Measurements from ENCODE around the gene VWF.

The VWF gene

DNA sequence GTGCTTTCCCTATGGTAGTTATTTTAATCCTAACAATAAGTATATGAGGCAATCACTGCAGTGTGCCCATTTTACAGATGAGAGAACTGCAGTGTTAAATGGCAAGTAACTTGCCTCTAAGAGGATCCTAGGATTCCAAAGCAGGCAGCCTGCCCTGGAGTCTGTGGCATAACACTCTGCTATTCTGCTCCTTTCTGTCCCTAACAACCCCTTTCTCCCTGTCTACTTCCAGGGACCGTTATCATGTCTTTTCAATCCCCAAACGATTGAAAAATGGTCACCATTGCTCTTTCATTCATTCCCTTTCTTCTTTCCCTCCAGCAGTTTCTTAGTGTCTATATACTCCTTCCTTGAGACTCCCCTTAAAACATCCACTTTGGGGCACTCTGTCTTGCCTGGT, 178.1 kb downstream of the VWF start:
- no peak for DNase-seq

DNA sequence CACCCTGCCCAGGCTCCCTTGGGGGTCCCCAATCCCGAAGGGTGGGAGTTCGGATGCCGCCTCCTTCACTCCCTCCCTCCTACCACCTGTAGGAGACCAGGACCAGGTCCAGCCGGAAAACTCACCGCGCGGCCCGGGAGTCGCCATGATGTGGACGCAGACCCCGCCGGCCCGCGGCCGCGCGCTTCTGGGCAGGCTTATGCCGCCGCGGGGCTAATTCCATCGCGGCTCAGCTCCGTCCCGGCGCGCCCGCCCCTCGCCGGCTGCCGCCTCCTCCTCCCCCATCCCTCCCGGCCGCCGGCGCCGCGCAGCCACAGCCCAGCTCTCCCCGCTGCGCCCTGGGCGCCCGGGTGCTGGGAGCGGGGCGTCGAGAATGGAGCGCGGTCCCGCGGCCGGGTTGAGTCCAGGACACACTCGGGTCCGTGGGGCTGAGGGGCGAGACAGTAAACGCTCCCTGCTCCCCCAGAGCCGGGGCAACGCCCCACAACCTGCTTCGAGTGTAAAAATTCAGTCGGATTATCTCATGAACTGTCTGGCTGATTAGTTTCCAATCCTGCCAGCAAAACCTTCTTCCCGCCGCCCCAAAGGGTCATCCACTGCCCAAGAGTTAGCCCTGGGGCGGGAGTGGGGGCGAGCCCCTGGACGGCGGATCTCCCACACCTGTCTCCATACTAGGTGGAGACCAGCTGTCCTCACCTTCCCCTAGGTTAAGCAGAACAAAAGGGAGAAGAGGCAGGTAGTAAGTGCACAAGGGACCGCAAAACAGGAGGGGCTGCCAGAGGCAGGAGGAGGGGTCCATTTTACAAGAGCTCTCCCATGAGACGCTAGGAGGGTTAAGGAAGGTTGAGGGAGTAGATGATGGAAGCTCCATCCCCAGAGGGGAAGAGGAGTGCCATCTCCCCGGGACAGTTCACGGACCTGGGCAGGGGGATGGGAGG, 179.1 kb downstream of the VWF start, which contains the start of gene ANO2:
ANO2 (minus strand) TSS at position 189 of the 938 bp plus-strand sequence; CDS start at position 147, 42 bp downstream.
- DNase-seq, result no peak

DNA sequence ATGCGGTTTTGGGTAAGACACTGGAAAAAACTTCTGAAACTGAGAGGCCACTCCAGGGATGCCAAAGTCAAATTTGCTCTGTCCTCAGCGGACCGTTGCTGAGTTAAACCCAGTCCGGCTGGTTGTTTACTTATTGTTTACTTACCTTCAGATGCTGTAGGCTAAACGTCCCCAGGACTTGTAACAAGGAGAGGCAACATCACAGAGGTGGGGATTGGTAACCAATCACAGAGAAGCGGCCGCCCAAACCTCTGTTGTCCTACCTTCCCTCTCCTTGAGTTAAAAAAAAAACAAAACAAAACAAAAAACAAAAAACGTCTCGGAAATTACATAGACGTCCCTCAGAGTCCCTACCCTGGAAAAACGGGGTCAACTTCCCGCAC, 179.8 kb downstream of the VWF start:
- DNase-seq, result no peak

DNA sequence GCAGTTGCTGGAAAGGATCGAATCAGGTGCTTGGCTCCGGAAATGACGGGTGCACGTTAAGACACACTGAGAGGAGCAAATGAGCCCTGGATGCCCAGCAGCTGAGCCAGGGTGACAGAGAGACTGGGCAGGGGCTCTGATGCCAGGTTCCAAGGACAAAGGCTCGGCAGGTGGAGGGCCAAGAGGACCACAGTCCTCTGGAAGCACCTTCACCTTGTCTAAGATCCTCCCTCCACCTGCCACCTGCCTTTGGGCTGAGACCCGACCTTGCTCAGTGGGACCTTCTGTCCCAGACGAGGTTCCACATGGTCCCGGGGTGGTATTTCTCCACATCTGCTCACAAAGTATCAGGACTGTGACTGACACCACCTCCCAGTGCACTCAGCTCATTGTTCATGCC, 180.4 kb downstream of the VWF start:
- no peak for DNase-seq

DNA sequence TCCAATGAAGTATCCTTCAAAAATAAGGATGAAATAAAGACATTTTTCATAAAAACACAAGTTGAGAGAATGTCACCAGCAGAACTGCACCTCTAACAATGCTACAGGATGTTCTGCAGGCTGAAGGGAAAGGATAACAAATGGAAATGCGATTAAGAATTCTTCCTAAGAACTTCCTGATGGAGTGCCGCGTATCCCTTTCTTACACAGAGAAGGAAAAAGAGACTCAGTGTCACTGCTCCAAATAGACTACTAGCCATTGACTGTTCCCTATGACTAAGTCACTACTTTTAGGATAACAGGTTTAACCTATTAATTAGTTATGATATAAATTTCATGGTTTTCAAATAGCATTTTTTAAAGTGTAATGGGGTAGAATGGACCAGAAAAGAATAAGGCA, 182.6 kb downstream of the VWF start:
- no peak for DNase-seq

DNA sequence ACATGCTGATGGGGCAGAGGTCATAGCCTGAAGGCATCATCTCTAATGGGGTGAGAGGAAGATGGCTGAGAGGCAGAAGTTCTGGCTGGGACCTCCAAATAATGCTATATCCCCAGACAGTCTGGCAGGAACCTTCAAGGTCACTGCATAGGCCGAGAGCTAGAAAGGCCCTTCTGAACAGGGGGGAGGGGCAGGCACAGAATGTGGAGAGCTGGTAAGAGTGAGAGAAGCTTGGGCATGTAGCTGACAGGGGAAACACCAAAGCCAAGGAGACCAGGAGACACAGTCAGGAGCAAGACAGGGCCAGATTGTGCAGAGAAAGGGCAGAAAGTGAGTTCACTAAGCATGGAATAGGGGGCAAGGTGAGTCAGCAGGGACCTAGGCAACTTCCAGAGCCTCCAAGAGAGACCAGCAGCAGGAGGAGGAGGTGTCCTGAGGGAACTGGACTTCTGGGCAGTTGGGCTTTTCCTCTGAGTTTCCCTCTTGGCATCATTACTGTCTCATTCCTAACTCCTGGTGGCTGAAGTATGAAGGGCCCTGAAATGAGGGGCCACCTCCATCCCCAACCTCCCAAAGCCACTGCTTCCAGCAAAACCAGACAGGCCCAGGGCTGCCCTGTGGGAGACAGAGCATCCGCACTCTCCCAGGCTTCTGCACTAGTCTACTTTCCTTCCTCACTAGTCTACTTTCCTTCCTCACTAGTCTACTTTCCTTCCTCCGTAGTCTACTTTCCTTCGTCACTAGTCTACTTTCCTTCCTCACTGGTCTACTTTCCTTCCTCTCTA, 196.5 kb downstream of the VWF start:
- DNase-seq, result no peak

DNA sequence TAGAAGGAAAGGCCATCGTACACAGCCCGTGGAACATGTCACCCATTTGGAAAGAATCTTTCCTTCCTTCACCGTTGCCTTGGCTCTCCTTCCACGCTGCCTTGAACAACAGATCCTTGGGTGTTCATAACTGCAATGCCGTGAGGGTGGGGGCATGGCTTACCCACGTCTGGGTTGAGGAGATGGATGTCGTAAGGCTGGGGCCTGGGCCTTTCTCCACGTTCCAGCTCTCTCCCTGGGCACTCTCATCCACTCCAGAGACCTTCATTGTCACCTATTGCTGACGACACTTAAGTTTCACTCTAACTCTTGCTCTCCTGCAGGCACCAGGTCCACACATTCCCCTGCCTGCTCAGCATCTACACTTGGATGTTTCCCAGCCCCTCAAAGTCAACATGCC, 198.8 kb downstream of the VWF start:
- DNase-seq, result no peak

DNA sequence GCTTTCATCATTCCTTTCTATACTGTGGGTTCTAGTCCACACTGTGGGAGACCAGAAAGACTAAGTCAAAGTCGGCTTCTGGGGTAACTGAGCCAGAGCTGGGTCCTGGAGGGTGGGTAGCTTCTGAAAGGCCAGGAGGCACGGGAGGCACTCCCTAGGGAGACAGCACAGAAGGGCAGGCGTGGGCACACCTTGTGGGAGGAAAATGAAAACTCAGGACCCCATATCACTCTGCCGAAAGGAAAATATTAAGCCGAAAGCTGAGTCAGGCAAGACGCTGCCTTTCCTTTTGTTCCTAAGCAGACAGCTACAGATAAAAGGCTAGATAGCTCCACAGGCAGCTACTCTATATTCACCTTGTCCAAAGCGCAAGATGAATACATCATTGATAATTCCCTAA, 200.1 kb downstream of the VWF start:
- DNase-seq, result no peak

DNA sequence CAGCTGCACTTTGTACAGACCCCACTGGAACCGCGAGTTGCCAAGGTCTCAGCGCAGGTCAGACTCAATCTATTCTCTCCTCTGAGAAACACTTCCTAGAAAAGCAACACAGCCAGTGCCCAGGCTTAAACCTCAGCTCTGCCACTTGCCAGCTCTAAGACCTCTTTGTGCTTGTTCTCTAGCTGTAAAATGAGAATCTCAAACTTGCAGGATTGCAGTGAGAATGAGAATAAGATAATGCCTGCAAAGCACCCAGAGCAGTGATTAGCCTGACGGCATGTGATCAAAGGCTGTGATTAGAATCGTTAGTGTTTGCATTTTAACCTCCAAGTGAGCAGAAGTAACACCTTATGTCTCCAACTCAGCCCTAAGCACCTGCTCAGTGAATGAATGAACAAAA, 200.7 kb downstream of the VWF start:
- DNase-seq, result no peak

DNA sequence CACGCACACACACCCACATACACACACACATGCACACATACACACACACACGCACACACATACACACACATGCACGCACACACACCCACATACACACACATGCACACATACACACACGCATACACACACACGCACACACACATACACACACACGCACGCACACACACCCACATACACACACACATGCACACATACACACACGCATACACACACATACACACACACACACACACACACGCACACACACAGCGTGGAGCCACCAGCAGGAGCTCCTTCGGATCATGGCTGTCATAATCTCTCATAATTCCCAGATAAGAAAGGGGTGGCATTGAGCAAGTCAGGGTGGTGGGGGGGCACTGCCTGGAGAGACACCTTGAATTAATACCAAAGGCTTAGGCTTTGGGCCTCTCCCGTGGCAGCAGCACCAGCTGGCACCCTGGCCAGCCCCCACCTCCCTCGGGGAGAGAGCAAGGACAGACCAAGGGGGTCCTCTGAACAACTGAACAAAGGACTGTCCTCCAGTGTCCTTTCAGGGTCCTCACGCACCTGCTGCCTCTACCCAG, 201.3 kb downstream of the VWF start:
- DNase-seq, result no peak

DNA sequence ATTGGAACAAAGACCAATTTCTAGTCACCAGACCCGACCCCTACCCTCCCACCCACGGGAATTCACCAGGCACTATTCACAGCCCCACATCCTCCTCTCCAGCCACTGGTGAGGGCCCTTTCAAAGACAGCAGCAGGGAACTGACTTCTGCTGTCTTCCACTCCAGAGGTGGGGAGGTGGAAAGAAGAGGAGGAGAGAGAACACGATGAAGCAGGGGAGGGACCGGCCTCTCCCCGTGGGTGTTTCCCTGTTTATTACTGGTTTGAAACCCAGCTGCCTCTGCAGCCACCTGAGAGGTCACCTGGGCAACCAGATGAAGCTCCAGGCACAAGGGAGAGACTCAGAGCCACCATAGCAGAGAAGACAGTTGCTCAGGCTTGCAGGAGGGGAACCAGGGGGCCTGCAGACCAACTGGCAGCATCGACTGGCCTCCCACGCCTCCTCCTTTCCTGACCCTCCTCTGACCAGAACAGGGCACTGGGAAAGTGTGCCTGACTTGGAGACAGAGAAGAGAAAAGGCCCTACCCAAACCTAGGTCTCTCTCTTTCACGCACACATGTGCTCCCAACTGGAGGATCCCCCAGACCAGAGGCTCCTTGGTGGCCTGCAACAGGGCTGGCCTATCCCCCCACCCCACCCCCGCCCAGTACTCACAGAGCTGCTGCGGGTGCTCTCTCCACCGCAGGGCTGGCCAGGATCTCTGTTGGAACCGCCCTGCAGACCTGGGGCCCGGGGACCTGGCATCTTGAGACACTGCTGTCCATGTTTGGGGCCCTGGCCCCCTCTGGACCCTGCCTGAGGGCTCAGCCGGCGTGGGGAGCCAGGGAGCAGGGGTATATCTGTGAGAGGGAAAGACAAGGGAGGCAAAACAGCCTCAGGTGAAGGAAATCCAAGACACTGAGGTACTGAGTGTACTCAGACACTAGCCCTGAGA, 202.2 kb downstream of the VWF start:
- DNase-seq, result no peak

DNA sequence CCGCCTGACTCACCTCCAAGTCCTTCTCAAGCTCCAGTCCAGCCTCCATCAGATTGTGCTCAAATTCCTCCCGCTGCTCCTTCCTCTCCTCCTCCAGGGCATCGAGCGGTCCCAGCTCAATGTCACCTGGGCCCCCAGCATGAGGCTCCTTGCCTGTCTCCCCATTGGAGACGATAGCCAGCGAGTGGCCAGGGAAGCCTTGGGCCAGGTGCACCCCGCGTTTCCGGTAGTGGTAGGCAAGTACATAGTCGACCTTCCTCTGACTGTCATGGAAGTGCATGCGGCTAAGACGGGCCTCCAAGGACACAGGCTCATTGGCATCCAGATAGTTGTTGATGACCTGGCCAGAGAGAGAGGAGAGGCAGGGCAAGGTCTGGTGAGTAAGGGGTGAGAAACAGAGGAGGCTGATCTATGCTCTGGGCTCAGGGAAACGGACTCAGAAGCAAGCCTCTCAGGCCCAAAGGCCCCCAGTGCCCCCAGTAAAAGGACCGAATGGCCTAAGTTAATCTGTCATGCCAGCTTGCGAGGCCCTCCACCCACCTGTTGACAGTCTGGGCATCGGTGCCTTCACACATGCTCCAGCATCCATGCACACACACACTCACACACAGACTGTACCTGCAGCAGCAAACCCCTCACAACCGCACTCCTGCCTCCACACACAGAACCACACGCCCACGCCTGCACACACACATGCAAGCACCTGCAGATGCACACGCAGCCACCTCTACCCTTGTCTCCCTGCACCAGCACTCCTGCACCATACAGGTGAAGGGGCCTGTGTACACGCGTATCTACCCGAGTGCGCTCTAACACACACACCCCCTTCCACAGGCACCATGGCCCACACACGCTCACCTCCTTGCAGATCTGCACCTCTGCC, 203.2 kb downstream of the VWF start:
- no peak for DNase-seq

DNA sequence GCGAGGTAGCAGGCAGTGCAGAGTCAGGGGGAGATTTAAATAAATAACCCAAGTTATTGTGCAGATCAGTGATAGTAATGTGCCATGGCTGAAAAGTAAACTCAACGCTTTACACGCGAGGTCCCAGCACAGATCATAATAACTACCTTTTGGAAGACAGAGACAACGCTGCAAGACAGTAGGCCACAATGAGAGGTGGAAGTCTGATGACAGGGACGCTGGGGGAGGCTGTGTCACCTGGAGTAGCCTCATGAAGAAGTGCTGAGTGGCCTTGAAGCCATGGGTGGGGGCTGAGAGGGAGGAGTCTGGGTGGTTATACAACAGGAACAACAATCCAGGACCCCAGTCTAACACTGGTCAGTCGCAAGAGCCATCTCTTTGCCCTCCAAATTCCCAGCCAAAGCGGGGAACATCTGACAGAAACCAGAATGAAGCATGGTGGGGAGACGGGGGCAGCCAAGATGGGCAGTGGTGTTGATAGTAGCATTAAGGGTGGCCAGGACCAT, 207.6 kb downstream of the VWF start:
- DNase-seq, result no peak

DNA sequence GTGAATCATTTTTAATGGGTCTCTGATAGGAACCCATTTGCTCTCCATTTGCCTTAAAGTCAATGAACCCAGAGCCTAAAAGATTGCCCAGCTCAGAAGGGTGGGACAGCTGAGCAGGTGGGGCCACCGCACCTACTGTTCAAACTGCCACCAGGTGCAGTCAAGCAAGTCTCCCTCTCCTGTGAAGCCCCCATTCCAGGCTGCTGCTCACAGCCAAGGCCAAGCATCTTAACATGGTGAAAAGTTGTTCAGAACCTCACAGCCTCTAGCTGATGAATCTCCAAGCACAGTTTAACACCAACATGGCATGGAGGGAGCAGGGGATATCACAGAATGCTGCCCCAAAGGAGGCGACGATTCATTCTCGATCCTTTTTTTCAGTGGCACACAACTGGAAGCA, 209.0 kb downstream of the VWF start:
- DNase-seq, result no peak

DNA sequence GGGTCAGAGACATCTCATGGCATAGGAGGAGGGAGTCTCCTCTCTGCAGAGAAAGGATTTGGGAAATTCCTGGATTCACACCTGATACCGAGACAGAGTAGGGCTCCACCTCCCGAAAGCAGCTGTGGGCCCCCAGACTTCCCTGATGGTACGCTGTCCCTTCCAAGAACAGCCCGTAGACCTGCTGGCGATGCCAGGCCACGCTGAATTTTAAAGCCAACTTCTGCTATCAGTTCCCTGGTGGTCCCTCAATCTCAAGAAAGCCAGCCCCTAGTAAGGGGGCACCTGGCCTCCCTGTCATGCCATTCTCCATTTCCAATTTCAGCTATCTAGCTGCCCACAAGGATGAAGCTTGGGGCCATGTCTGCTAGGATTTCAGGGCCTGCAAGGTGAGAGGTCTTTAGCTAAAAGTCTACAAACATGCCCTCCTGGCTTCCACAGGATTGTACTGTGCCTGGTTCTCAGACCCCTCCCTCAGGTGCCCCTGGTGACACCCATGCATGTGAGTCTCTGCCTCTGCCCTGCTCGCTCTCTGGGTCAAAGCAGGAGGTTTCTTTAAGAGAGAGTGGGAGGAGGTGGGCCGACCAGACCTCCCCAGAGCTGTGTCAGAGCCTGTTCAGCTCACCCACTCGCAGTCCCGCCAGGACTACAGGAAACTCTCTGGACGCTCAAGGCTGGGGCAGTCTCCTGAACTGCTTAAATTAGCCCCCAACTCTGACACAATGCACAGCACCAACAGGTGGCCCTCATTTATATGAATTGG, 209.9 kb downstream of the VWF start:
- DNase-seq, result no peak

DNA sequence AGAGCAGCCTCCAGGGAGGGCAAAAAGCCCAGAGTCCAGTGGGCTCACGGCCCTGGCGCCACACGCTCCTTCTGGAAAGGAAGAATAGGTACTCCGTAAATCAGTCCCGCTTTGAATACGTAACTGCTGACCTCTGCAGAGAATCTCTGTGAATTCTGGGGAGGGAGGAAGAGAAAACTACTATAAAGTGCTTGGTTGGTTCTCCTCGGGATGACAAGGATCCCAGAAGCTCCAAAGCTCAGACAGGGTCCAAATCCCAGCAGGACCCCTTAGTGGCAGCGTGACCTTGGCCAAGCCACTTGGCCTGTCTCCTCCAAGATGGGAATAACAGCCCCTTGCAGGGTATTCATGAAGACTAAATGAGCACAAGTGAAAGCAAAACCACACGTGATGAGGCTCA, 211.1 kb downstream of the VWF start:
- DNase-seq, result no peak

DNA sequence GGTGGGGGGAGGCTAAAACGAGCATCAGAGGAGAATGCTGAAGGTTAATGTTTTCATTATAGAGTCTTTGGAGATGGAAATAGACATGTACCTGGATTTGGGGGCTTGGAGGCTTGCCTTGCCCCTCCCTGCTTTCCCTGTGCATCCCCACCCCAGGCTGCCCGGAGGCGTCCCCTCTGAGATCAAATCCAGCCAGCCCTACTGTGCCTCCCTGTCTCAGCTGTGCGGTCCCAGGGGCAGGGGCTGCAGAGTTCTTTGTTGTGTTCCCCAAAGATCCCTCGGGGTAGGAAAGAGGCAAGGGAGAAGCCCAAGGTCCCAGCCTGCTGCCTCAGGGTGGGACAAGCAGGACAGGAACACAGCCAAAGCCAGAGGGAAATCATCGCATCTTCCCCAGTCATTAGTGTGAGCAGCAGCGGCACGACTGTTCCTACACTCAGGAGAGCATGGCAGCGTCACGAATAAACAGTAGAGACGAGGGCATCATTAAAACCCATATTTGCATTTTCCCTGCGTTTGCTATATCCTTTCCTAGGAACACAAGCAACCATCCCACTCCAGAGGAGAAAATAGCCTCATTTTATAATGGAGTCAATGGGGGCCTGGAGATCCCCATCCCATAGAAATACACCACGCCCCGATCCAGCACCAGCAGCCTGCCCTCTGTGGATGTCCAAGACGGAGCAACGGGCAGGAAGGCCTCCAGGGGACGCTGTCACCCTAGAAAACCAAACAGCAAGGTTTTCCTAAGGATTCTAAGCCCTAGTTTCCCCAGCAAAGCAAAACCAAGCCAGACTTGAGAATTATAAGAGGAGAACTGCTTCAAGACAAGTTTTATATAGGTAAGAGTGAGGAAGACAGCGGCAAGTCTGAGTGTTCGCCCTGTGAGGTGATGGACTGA, 211.8 kb downstream of the VWF start:
- DNase-seq, result no peak

DNA sequence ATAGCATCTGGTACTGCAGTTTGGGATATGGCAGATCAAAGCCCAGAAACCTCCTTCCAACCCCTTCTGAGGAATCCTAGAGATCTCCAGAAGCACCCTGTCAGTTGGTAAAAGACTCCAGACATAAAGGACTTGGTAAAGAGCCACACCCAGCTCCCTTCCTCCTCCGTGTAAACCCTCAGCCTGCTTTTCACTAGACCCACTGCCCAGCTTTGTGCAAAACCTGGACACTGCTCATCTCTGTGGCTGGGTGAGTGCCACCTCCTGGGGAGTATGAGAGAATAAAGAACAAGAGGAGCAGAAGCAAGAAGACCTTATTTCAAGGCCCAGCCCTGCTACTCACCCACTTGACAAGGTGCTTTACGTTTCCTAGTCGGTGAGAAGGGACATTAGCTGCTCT, 212.5 kb downstream of the VWF start:
- DNase-seq, result no peak

All from inflammatory macrophage (primary cell).